A673 (cell line): Measurements from ENCODE around the gene KCNJ4. TPM values are rescaled to one million over a fixed set of nuclear protein-coding genes. Genes with fewer than 3 reads are reported as not detected.
"Not testable (repeated sequence)": the region's sequence is repeated elsewhere in the genome, so short reads cannot be mapped to it uniquely, and the experiment has no call there.

ENCODE experiments used
- BruUV-seq: library from RNA; stranded (reverse); fragments of 400-500 nt; replicated peaks from 2 replicates; lab custom pipeline; 2021; lab: Mats Ljungman, UMichigan
- CTCF ChIA-PET: fragments of 300-600 bp; sonication (Branson Sonifier 250); formaldehyde crosslinking; loops from one replicate; lab custom pipeline; 2022; ENCODE audit warnings: antibody characterized with exemption; lab: Charles Lee
- POLR2A ChIA-PET: fragments of 300-600 bp; sonication (Branson Sonifier 250); formaldehyde crosslinking; loops from one replicate; lab custom pipeline; 2022; ENCODE audit warnings: antibody characterized with exemption; ENCODE audit not compliant: low non-redundant PET; lab: Charles Lee
- DNase-seq: peaks from one replicate; pipeline ENCODE4 v3.0.0-alpha.2; 2015; ENCODE audit warnings: low spot score
- H3K27ac ChIP-seq: fragments of 200-600 bp; sonication (generic); 2 replicates; pipeline ENCODE4 v1.5.1; 2016; ENCODE audit warnings: mixed run types, low read depth, mild to moderate bottlenecking, mixed read lengths, antibody characterized with exemption, low read length; ENCODE audit not compliant: poor library complexity, severe bottlenecking
- H3K27me3 ChIP-seq: fragments of 200-600 bp; sonication (generic); replicated peaks from 2 replicates; pipeline ENCODE4 v1.6.1; 2017; ENCODE audit warnings: mixed run types, low read depth, mild to moderate bottlenecking, mixed read lengths, antibody characterized with exemption, low read length; ENCODE audit not compliant: insufficient read depth, poor library complexity
- H3K36me3 ChIP-seq: fragments of 200-600 bp; sonication (generic); 2 replicates; pipeline ENCODE4 v1.6.1; 2016; ENCODE audit warnings: mixed run types, mild to moderate bottlenecking, mixed read lengths, antibody characterized with exemption, low read length; ENCODE audit not compliant: insufficient read depth, poor library complexity, severe bottlenecking
- H3K4me1 ChIP-seq: fragments of 200-600 bp; sonication (generic); 2 replicates; pipeline ENCODE4 v1.6.1; 2017; ENCODE audit warnings: mixed run types, mild to moderate bottlenecking, mixed read lengths, antibody characterized with exemption, low read length; ENCODE audit not compliant: insufficient read depth, poor library complexity, severe bottlenecking
- H3K4me3 ChIP-seq: fragments of 200-600 bp; sonication (generic); 2 replicates; pipeline ENCODE4 v1.5.1; 2016; ENCODE audit warnings: low read depth, mixed run types, mild to moderate bottlenecking, mixed read lengths, low read length; ENCODE audit not compliant: poor library complexity, severe bottlenecking
- H3K9me3 ChIP-seq: fragments of 200-600 bp; sonication (generic); 2 replicates; pipeline ENCODE4 v1.6.1; 2016; ENCODE audit warnings: mixed run types, low read depth, mild to moderate bottlenecking, mixed read lengths, antibody characterized with exemption, low read length; ENCODE audit not compliant: poor library complexity, severe bottlenecking
- EZH2 ChIP-seq: fragments of 200-600 bp; sonication (generic); IDR thresholded peaks from 2 replicates; pipeline ENCODE4 v1.6.1; 2017; ENCODE audit warnings: borderline replicate concordance, low read depth, mild to moderate bottlenecking, mixed read lengths, antibody characterized with exemption, low read length; ENCODE audit not compliant: poor library complexity, severe bottlenecking
- intact Hi-C: fragments of 100-400 bp; cut with micrococcal nuclease; formaldehyde crosslinking; loops from one replicate; pipeline ENCODE4 v1.10.0; 2022; ENCODE audit not compliant: unreplicated experiment
- total RNA-seq: library from RNA; stranded (reverse); gene quantifications from 2 replicates; pipeline ENCODE4 v1.2.3, GENCODE V29; 2021
- TF ChIP-seq, protein P1 (sequence below): fragments of 300-800, 200-600 bp; sonication (generic); conservative IDR thresholded peaks from 2 replicates; pipeline ENCODE4 v1.5.1; 2017; ENCODE audit warnings: low read depth, mild to moderate bottlenecking, antibody characterized with exemption, low read length, moderate library complexity, mixed read lengths

KCNJ4 gene
- total RNA-seq, 1 experiment from 2014 or later = 1.0 TPM

- peaks cover 7% of the 10 kb centered on the region for H3K4me1 ChIP-seq
- no peaks in the 10 kb centered on the region for H3K27me3 ChIP-seq
- no peaks in the 10 kb centered on the region for H3K9me3 ChIP-seq
- ChIA-PET POLR2A (no interaction called here), CTCF (no interaction called here)
- no peak for DNase-seq
- no peak overlapping the region for H3K27ac ChIP-seq
- TF ChIP-seq, protein P1, sequence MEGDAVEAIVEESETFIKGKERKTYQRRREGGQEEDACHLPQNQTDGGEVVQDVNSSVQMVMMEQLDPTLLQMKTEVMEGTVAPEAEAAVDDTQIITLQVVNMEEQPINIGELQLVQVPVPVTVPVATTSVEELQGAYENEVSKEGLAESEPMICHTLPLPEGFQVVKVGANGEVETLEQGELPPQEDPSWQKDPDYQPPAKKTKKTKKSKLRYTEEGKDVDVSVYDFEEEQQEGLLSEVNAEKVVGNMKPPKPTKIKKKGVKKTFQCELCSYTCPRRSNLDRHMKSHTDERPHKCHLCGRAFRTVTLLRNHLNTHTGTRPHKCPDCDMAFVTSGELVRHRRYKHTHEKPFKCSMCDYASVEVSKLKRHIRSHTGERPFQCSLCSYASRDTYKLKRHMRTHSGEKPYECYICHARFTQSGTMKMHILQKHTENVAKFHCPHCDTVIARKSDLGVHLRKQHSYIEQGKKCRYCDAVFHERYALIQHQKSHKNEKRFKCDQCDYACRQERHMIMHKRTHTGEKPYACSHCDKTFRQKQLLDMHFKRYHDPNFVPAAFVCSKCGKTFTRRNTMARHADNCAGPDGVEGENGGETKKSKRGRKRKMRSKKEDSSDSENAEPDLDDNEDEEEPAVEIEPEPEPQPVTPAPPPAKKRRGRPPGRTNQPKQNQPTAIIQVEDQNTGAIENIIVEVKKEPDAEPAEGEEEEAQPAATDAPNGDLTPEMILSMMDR = no peak
- TF ChIP-seq EZH2 = no peak
- no peak overlapping the region for H3K4me3 ChIP-seq
- intact Hi-C loops = no loop called here
- no TSS peak for BruUV-seq
- peaks cover 17% of the 10 kb centered on the region for H3K36me3 ChIP-seq
These were observed 22.6 kb upstream of the KCNJ4 start for GRCh38 chr22:38477585-38477984.

GRCh38 chr22:38474003-38474607, 19.1 kb upstream of the KCNJ4 start:
- no peak for DNase-seq
- no TSS peak for BruUV-seq
- Histone ChIP-seq H3K9me3 (no peaks in the 10 kb centered on the region), H3K4me1 (peaks cover 3% of the 10 kb centered on the region), H3K4me3 (no peak overlapping the region), H3K36me3 (no peaks in the 10 kb centered on the region), H3K27ac (no peak overlapping the region), H3K27me3 (no peaks in the 10 kb centered on the region)
- POLR2A ChIA-PET = no interaction called here
- intact Hi-C loops = no loop called here
- CTCF ChIA-PET = no interaction called here
- TF ChIP-seq, protein P1 = no peak
- TF ChIP-seq EZH2 = no peak

DNA sequence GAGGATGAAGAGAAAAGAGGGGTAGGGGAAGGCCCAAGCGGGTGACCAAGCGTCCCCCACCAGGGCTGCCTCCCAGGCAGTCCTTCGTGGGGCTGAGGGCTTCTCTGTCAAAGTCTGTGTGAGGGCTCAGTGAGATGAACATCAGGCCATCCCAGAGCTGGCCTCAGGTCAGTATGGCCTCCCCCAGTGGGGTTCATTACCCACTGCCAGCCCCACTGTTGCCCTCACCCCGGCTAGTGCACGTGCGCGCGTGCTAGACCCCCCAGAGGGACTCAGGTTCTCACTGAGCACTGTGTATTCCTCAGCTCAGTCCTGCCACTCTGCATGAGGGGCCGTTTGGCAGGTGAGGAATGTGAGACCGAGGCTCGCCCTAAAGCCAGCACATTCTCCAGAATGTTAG, 16.2 kb upstream of the KCNJ4 start:
- Histone ChIP-seq H3K9me3 (no peaks in the 10 kb centered on the region), H3K4me3 (no peak overlapping the region), H3K27me3 (no peaks in the 10 kb centered on the region), H3K27ac (no peak overlapping the region), H3K4me1 (peaks cover 5% of the 10 kb centered on the region), H3K36me3 (no peaks in the 10 kb centered on the region)
- BruUV-seq = no TSS peak
- intact Hi-C loops = no loop called here
- POLR2A ChIA-PET = no interaction called here
- TF ChIP-seq, protein P1 = no peak
- no peak for TF ChIP-seq EZH2
- DNase-seq = no peak
- CTCF ChIA-PET = no interaction called here

- CTCF ChIA-PET = interaction anchor here (0.7 kb wide), 1 partner anchor 418 kb away, joined by 5 read pairs; no protein-coding TSS in a partner anchor
- intact Hi-C loops, H3K36me3 ChIP-seq, H3K4me3 ChIP-seq, H3K27me3 ChIP-seq, BruUV-seq, DNase-seq, H3K4me1 ChIP-seq, H3K27ac ChIP-seq, POLR2A ChIA-PET, H3K9me3 ChIP-seq: not testable (repeated sequence)
These were observed 15.2 kb upstream of the KCNJ4 start for GRCh38 chr22:38470179-38470578.
